Measurements from ENCODE around the gene RFK.

GRCh38 chr9:76425677-76426453, 31.6 kb upstream of the RFK start:
- TF ChIP-seq, protein P1, sequence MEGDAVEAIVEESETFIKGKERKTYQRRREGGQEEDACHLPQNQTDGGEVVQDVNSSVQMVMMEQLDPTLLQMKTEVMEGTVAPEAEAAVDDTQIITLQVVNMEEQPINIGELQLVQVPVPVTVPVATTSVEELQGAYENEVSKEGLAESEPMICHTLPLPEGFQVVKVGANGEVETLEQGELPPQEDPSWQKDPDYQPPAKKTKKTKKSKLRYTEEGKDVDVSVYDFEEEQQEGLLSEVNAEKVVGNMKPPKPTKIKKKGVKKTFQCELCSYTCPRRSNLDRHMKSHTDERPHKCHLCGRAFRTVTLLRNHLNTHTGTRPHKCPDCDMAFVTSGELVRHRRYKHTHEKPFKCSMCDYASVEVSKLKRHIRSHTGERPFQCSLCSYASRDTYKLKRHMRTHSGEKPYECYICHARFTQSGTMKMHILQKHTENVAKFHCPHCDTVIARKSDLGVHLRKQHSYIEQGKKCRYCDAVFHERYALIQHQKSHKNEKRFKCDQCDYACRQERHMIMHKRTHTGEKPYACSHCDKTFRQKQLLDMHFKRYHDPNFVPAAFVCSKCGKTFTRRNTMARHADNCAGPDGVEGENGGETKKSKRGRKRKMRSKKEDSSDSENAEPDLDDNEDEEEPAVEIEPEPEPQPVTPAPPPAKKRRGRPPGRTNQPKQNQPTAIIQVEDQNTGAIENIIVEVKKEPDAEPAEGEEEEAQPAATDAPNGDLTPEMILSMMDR (IDR thresholded peaks at IDR 0.05): no peak
- TF ChIP-seq POLR2AphosphoS5 (IDR thresholded peaks at IDR 0.05): no peak
- TF ChIP-seq POLR2A (IDR thresholded peaks at IDR 0.05): no peak
- no peak for TF ChIP-seq EP300 (IDR thresholded peaks at IDR 0.05)

Measured in stomach (tissue), 4 donors.